ENCODE data around the gene OR2H2.

Gene OR2H2

DNA sequence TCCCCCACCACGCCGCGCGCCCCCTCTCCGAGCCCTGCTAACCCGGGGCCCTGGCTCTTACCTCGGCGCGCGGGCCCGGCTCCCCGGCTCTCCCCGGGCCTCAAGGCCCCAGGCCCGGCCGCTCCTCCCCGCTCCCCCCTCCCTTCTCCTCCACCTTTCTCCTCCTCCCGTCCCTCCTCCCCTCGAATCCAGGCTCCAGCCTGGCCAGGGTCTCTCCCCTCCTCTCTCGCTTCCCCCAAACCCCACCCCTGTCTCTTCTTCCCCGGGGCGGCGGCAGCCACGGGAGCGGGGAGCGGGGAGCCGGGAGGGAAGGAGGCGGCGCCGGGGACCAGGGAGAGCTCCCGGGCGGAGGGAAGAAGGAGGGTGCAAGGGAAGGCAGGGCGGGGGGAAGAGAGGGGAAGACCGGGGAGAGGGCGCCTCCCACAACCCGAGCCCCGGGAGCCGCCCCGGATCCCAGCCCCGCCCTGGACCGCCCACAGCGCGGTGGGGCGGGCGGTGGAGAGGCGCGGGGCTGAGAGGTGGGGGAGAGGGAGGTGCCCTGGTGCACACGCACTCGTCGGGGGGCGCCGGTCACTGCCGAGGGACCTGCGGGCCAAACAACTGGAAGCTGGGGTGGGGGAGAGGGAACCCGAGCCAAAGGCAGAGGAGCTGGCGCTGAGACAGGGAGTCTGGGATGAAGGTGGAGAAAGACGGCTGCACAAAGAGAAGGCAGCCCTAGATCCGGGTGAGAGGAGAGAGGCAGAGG lies 48.0 kb downstream of the OR2H2 start, which contains the start of gene GABBR1:
Gene GABBR1, minus strand, starts transcription at position 395 of the 745 bp plus-strand sequence. CDS start 798 bp downstream, outside the sequence.
- peak; percentile 85 for DNase-seq (ENCODE audit: low read depth)
- TF ChIP-seq, protein P1, sequence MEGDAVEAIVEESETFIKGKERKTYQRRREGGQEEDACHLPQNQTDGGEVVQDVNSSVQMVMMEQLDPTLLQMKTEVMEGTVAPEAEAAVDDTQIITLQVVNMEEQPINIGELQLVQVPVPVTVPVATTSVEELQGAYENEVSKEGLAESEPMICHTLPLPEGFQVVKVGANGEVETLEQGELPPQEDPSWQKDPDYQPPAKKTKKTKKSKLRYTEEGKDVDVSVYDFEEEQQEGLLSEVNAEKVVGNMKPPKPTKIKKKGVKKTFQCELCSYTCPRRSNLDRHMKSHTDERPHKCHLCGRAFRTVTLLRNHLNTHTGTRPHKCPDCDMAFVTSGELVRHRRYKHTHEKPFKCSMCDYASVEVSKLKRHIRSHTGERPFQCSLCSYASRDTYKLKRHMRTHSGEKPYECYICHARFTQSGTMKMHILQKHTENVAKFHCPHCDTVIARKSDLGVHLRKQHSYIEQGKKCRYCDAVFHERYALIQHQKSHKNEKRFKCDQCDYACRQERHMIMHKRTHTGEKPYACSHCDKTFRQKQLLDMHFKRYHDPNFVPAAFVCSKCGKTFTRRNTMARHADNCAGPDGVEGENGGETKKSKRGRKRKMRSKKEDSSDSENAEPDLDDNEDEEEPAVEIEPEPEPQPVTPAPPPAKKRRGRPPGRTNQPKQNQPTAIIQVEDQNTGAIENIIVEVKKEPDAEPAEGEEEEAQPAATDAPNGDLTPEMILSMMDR (IDR thresholded peaks at IDR 0.05; ENCODE audit: low read length, missing control alignments) = no peak
- peak within 1 kb of the TSS; percentile 67 for H3K4me3 ChIP-seq (replicated peaks; ENCODE audit: low read depth, low read length)

GRCh38 chr6:29633534-29633905 lies 48.6 kb downstream of the OR2H2 start:
- TF ChIP-seq, protein P1 (IDR thresholded peaks at IDR 0.05; ENCODE audit: low read length, missing control alignments) = no peak
- no peak for DNase-seq (ENCODE audit: low read depth)
- H3K4me3 ChIP-seq (replicated peaks; ENCODE audit: low read depth, low read length) = peak overlapping the region; percentile 67

GRCh38 chr6:29637247-29637646 lies 52.3 kb downstream of the OR2H2 start:
- DNase-seq (ENCODE audit: low read depth) = no peak
- TF ChIP-seq, protein P1 (IDR thresholded peaks at IDR 0.05; ENCODE audit: low read length, missing control alignments) = no peak
- H3K4me3 ChIP-seq (replicated peaks; ENCODE audit: low read depth, low read length) = no peak overlapping the region

Data from fibroblast of pulmonary artery (primary cell).